Fibroblast of lung (primary cell): ENCODE measurements around the gene PRKCA. TPM values are rescaled to one million over a fixed set of nuclear protein-coding genes. Genes with fewer than 3 reads are reported as not detected.

Experiments
- DNase-seq, 2 donors: peaks; one replicate each; pipeline versions ENCODE4 v3.0.0 to v3.0.0-alpha.2; 2010; ENCODE audit warnings: low read depth in 2 of 2
- H2AFZ ChIP-seq: 2 replicates; pipeline ENCODE4 v1.5.1; 2012; ENCODE audit warnings: low read length, control low read depth, inconsistent platforms
- H3K27ac ChIP-seq: 2 replicates; pipeline ENCODE4 v1.5.1; 2011; ENCODE audit warnings: low read length, control low read depth; ENCODE audit not compliant: insufficient read depth
- H3K27me3 ChIP-seq: 2 replicates; pipeline ENCODE4 v1.5.1; 2011; ENCODE audit warnings: mild to moderate bottlenecking, low read length; ENCODE audit not compliant: control insufficient read depth, insufficient read depth
- H3K36me3 ChIP-seq: 2 replicates; pipeline ENCODE4 v1.5.1; 2011; ENCODE audit warnings: low read length; ENCODE audit not compliant: control insufficient read depth, insufficient read depth
- H3K4me1 ChIP-seq: 2 replicates; pipeline ENCODE4 v1.5.1; 2011; ENCODE audit warnings: low read length; ENCODE audit not compliant: control insufficient read depth, insufficient read depth; ENCODE audit errors: extremely low read depth
- H3K4me2 ChIP-seq: 2 replicates; pipeline ENCODE4 v1.5.1; 2011; ENCODE audit warnings: low read length, control low read depth; ENCODE audit not compliant: insufficient read depth; ENCODE audit errors: extremely low read depth
- H3K4me3 ChIP-seq, 4 experiments: fragments of 200-600 bp in 1 of 4; sonication (generic) in 1 of 4; replicated peaks in 1 of 4; 2 replicates each; pipeline ENCODE4 v1.5.1; 2011 to 2016; ENCODE audit warnings: low read length in 4 of 4, low read depth in 3 of 4, mild to moderate bottlenecking in 3 of 4, control low read depth in 2 of 4, inconsistent platforms in 1 of 4, mixed read lengths in 1 of 4; ENCODE audit not compliant: insufficient read depth in 1 of 4; ENCODE audit errors: control extremely low read depth in 1 of 4
- H3K79me2 ChIP-seq: 2 replicates; pipeline ENCODE4 v1.5.1; 2012; ENCODE audit warnings: mild to moderate bottlenecking, low read length, inconsistent platforms; ENCODE audit not compliant: control insufficient read depth, insufficient read depth
- H3K9ac ChIP-seq: 2 replicates; pipeline ENCODE4 v1.5.1; 2011; ENCODE audit warnings: mild to moderate bottlenecking, low read length, control low read depth; ENCODE audit not compliant: insufficient read depth
- H3K9me3 ChIP-seq: 2 replicates; pipeline ENCODE4 v1.5.1; 2012; ENCODE audit warnings: low read depth, low read length; ENCODE audit not compliant: control insufficient read depth, insufficient read depth
- H4K20me1 ChIP-seq: 2 replicates; pipeline ENCODE4 v1.5.1; 2011; ENCODE audit warnings: low read length; ENCODE audit not compliant: control insufficient read depth, insufficient read depth; ENCODE audit errors: extremely low read depth
- EZH2 ChIP-seq: IDR thresholded peaks from 2 replicates; pipeline ENCODE4 v1.5.1; 2012; ENCODE audit warnings: low read length, control low read depth, mild to moderate bottlenecking; ENCODE audit errors: missing control alignments
- polyA plus RNA-seq, 2 donors: library from polyadenylated mRNA; depleted of rRNA in 1 of 2; stranded (reverse) in 1 of 2; unstranded in 1 of 2; fragments of >200 nt; gene quantifications; 2 replicates each; pipeline ENCODE4 v1.2.1, GENCODE V29; 2011 to 2012; ENCODE audit warnings: missing spikeins in 1 of 2
- total RNA-seq: library from RNA; depleted of rRNA; stranded (reverse); fragments of >200 nt; gene quantifications from 2 replicates; pipeline ENCODE4 v1.2.1, GENCODE V29; 2014
- TF ChIP-seq, protein P1 (sequence below), 2 donors: IDR thresholded peaks in 1 of 2; conservative IDR thresholded peaks in 1 of 2; 1 replicate in 1 of 2; 2 replicates in 1 of 2; pipeline ENCODE4 v1.5.1; 2011 to 2012; ENCODE audit warnings: low read length in 2 of 2, control low read depth in 1 of 2, inconsistent platforms in 1 of 2, low read depth in 1 of 2, mild to moderate bottlenecking in 1 of 2

The PRKCA gene
- total and polyA plus RNA-seq, 2 donors (not counting 1 experiment from before 2014, with no cell fraction given) = 34.0 to 74.2 TPM

- Histone ChIP-seq H3K36me3 (peaks cover 3% of the 10 kb centered on the region), H2AFZ (no peak overlapping the region), H3K79me2 (peaks cover 61% of the 10 kb centered on the region), H3K27ac (no peak overlapping the region), H3K4me1 (peaks cover 2% of the 10 kb centered on the region), H3K9me3 (no peaks in the 10 kb centered on the region), H3K4me3 (no peak overlapping the region), H3K9ac (no peak overlapping the region), H3K4me2 (no peak overlapping the region), H4K20me1 (no peaks in the 10 kb centered on the region), H3K27me3 (no peaks in the 10 kb centered on the region)
- DNase-seq = no peak
- no peak for TF ChIP-seq EZH2
- TF ChIP-seq, protein P1, sequence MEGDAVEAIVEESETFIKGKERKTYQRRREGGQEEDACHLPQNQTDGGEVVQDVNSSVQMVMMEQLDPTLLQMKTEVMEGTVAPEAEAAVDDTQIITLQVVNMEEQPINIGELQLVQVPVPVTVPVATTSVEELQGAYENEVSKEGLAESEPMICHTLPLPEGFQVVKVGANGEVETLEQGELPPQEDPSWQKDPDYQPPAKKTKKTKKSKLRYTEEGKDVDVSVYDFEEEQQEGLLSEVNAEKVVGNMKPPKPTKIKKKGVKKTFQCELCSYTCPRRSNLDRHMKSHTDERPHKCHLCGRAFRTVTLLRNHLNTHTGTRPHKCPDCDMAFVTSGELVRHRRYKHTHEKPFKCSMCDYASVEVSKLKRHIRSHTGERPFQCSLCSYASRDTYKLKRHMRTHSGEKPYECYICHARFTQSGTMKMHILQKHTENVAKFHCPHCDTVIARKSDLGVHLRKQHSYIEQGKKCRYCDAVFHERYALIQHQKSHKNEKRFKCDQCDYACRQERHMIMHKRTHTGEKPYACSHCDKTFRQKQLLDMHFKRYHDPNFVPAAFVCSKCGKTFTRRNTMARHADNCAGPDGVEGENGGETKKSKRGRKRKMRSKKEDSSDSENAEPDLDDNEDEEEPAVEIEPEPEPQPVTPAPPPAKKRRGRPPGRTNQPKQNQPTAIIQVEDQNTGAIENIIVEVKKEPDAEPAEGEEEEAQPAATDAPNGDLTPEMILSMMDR (conservative IDR thresholded peaks at IDR 0.05 in 1 of 2, IDR thresholded peaks at IDR 0.05 in 1 of 2; ENCODE audit: low read depth in 1 of 2, low read length in 2 of 2) = no peak
Measured at GRCh38 chr17:66395961-66396360, 93.5 kb downstream of the PRKCA start.

DNA sequence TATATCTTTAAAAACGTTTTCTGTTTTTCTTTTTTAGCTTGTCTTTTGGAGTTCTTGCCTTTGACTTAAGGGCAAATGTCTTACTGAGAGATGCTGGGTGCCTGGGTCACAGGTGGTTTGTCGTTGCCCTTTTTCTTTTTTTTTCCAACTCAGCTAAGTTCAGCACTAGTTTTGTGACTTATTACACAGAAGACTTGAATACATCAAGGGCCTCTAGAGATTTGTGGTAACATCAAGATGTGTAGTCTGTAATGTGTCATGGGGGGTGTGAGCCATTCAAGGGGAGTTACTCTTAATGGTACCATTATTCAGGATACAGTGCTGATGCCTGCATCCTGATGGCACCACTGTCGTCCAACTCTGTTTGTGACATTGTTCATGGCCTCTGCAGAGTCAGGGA, 95.1 kb downstream of the PRKCA start:
- Histone ChIP-seq H3K9me3 (no peaks in the 10 kb centered on the region), H3K36me3 (no peaks in the 10 kb centered on the region), H3K79me2 (peaks cover 65% of the 10 kb centered on the region), H4K20me1 (no peaks in the 10 kb centered on the region), H3K4me3 (no peak overlapping the region), H3K4me1 (no peaks in the 10 kb centered on the region), H2AFZ (no peak overlapping the region), H3K4me2 (no peak overlapping the region), H3K27ac (no peak overlapping the region), H3K27me3 (no peaks in the 10 kb centered on the region), H3K9ac (no peak overlapping the region)
- DNase-seq = no peak
- no peak for TF ChIP-seq EZH2
- TF ChIP-seq, protein P1 (conservative IDR thresholded peaks at IDR 0.05 in 1 of 2, IDR thresholded peaks at IDR 0.05 in 1 of 2; ENCODE audit: low read depth in 1 of 2, low read length in 2 of 2) = no peak

GRCh38 chr17:66398059-66398458, 95.6 kb downstream of the PRKCA start:
- no peak overlapping the region for H3K9ac ChIP-seq
- peaks cover 67% of the 10 kb centered on the region for H3K79me2 ChIP-seq
- no peak overlapping the region for H3K4me3 ChIP-seq
- H2AFZ ChIP-seq = no peak overlapping the region
- no peaks in the 10 kb centered on the region for H3K9me3 ChIP-seq
- no peaks in the 10 kb centered on the region for H3K4me1 ChIP-seq
- no peaks in the 10 kb centered on the region for H3K27me3 ChIP-seq
- no peaks in the 10 kb centered on the region for H4K20me1 ChIP-seq
- TF ChIP-seq, protein P1 (conservative IDR thresholded peaks at IDR 0.05 in 1 of 2, IDR thresholded peaks at IDR 0.05 in 1 of 2; ENCODE audit: low read depth in 1 of 2, low read length in 2 of 2) = no peak
- no peak for TF ChIP-seq EZH2
- no peak overlapping the region for H3K4me2 ChIP-seq
- no peaks in the 10 kb centered on the region for H3K36me3 ChIP-seq
- no peak for DNase-seq
- H3K27ac ChIP-seq = no peak overlapping the region
